ENCODE results near the gene MSH2.

GRCh38 chr2:47483191-47483590, 80.2 kb downstream of the MSH2 start:
- TF ChIP-seq RARB (CRISPR knock-in tag; IDR thresholded peaks at IDR 0.05) = no peak
- TF ChIP-seq ISL1 (CRISPR knock-in tag; IDR thresholded peaks at IDR 0.05) = no peak
- no peak for TF ChIP-seq TSHZ2 (CRISPR knock-in tag; IDR thresholded peaks at IDR 0.05)
- no peak for TF ChIP-seq ZFP3 (CRISPR knock-in tag; IDR thresholded peaks at IDR 0.05)
- TF ChIP-seq CSRNP3 (CRISPR knock-in tag; IDR thresholded peaks at IDR 0.05) = no peak
- TF ChIP-seq CSDC2 (CRISPR knock-in tag; IDR thresholded peaks at IDR 0.05) = no peak
- TF ChIP-seq TOX (CRISPR knock-in tag; IDR thresholded peaks at IDR 0.05; ENCODE audit: borderline replicate concordance) = no peak
- TF ChIP-seq SNAI2 (CRISPR knock-in tag; IDR thresholded peaks at IDR 0.05) = no peak
- no peak for TF ChIP-seq ZFP30 (CRISPR knock-in tag; IDR thresholded peaks at IDR 0.05)
- no peak for TF ChIP-seq CREB5 (CRISPR knock-in tag; IDR thresholded peaks at IDR 0.05; ENCODE audit: low read depth)
- no peak for TF ChIP-seq ARNTL (CRISPR knock-in tag; IDR thresholded peaks at IDR 0.05; ENCODE audit: borderline replicate concordance, low read depth)
- TF ChIP-seq PATZ1 (CRISPR knock-in tag; IDR thresholded peaks at IDR 0.05; ENCODE audit: borderline replicate concordance) = no peak
- TF ChIP-seq TCF4 (CRISPR knock-in tag; IDR thresholded peaks at IDR 0.05; ENCODE audit: borderline replicate concordance) = no peak
- no peak for TF ChIP-seq GLIS3 (CRISPR knock-in tag; IDR thresholded peaks at IDR 0.05)

Data from SK-N-SH treated with all-trans-retinoic acid at 6 μM for 48 hours (cell line).